IMR-90 (cell line): ENCODE measurements around the gene SLC30A9. TPM values are rescaled to one million over a fixed set of nuclear protein-coding genes. Genes with fewer than 3 reads are reported as not detected.

ENCODE experiments used
- ATAC-seq: fragments of 200-7000 bp; cut with Tn5 transposase; 2 replicates; pipeline ENCODE4 v1.9.1; 2020; ENCODE audit warnings: low read depth, mild to moderate bottlenecking, moderate library complexity
- BruUV-seq: library from RNA; stranded (reverse); fragments of 400-500 nt; replicated peaks from 2 replicates; lab custom pipeline; 2021; lab: Mats Ljungman, UMichigan
- CTCF ChIA-PET: fragments of 300-600 bp; formaldehyde crosslinking; extraction: SDS; loops from one replicate; lab custom pipeline; 2021; ENCODE audit warnings: antibody characterized with exemption; lab: Yijun Ruan, JAX
- POLR2A ChIA-PET: fragments of 300-600 bp; sonication (Branson Sonifier 250); formaldehyde crosslinking; loops from one replicate; lab custom pipeline; 2022; ENCODE audit warnings: antibody characterized with exemption; ENCODE audit not compliant: unreplicated experiment; lab: Charles Lee
- DNase-seq: peaks from one replicate; pipeline ENCODE4 v3.0.0; 2013
- H2AFZ ChIP-seq: replicated peaks from 2 replicates; pipeline ENCODE3; 2013; ENCODE audit warnings: low read length, mild to moderate bottlenecking; ENCODE audit not compliant: poor library complexity
- H2AK5ac ChIP-seq: 2 replicates; pipeline ENCODE4 v1.6.1; 2013; ENCODE audit warnings: low read depth, low read length, inconsistent platforms
- H2AK9ac ChIP-seq: replicated peaks from 2 replicates; pipeline ENCODE3; 2013; ENCODE audit warnings: mild to moderate bottlenecking, low read depth, low read length, moderate library complexity; ENCODE audit not compliant: poor library complexity
- H2BK120ac ChIP-seq: 2 replicates; pipeline ENCODE4 v1.6.1; 2013; ENCODE audit warnings: low read depth, low read length, inconsistent platforms
- H2BK15ac ChIP-seq: 3 replicates; pipeline ENCODE4 v1.6.1; 2013; ENCODE audit warnings: low read depth, low read length, inconsistent platforms
- H2BK20ac ChIP-seq: 2 replicates; pipeline ENCODE4 v1.6.1; 2013; ENCODE audit warnings: low read depth, mild to moderate bottlenecking, inconsistent platforms, low read length, moderate library complexity
- H2BK5ac ChIP-seq: 2 replicates; pipeline ENCODE4 v1.6.1; 2013; ENCODE audit warnings: mild to moderate bottlenecking, low read depth, low read length, inconsistent platforms; ENCODE audit not compliant: poor library complexity, severe bottlenecking
- H3K14ac ChIP-seq: replicated peaks from 2 replicates; pipeline ENCODE4 v1.6.1; 2013; ENCODE audit warnings: low read depth, low read length, inconsistent platforms
- H3K18ac ChIP-seq: 2 replicates; pipeline ENCODE4 v1.6.1; 2013; ENCODE audit warnings: low read depth, low read length, control low read depth
- H3K23ac ChIP-seq: 2 replicates; pipeline ENCODE4 v1.6.1; 2013; ENCODE audit warnings: low read depth, low read length, inconsistent platforms
- H3K27ac ChIP-seq: 2 replicates; pipeline ENCODE4 v1.5.1; 2013; ENCODE audit warnings: mild to moderate bottlenecking, control low read depth, low read length; ENCODE audit not compliant: insufficient read depth
- H3K27me3 ChIP-seq: 2 replicates; pipeline ENCODE4 v1.6.1; 2013; ENCODE audit warnings: low read length; ENCODE audit not compliant: control insufficient read depth, insufficient read depth
- H3K36me3 ChIP-seq: 2 replicates; pipeline ENCODE4 v1.6.1; 2013; ENCODE audit warnings: low read length, mixed read lengths; ENCODE audit not compliant: control insufficient read depth, insufficient read depth
- H3K4ac ChIP-seq: 2 replicates; pipeline ENCODE4 v1.6.1; 2013; ENCODE audit warnings: low read depth, low read length, inconsistent platforms
- H3K4me1 ChIP-seq: 2 replicates; pipeline ENCODE4 v1.6.1; 2013; ENCODE audit warnings: low read length, mixed read lengths; ENCODE audit not compliant: control insufficient read depth, insufficient read depth
- H3K4me2 ChIP-seq: 2 replicates; pipeline ENCODE4 v1.6.1; 2013; ENCODE audit warnings: low read depth, mild to moderate bottlenecking, control low read depth, low read length, moderate library complexity
- H3K4me3 ChIP-seq: 2 replicates; pipeline ENCODE4 v1.5.1; 2013; ENCODE audit warnings: low read depth, mild to moderate bottlenecking, control low read depth, low read length, moderate library complexity; ENCODE audit not compliant: insufficient read depth
- H3K56ac ChIP-seq: 2 replicates; pipeline ENCODE4 v1.6.1; 2013; ENCODE audit warnings: low read length, inconsistent platforms; ENCODE audit not compliant: insufficient read depth; ENCODE audit errors: extremely low read depth
- H3K79me1 ChIP-seq, 2 experiments: 2 replicates each; pipeline ENCODE4 v1.6.1; 2013; ENCODE audit warnings: low read length in 2 of 2, inconsistent platforms in 1 of 2, low read depth in 1 of 2
- H3K9ac ChIP-seq: 2 replicates; pipeline ENCODE4 v1.6.1; 2013; ENCODE audit warnings: low read depth, low read length, control low read depth
- H3K9me1 ChIP-seq: 2 replicates; pipeline ENCODE4 v1.6.1; 2013; ENCODE audit warnings: low read length, inconsistent platforms; ENCODE audit not compliant: insufficient read depth
- H3K9me3 ChIP-seq: 2 replicates; pipeline ENCODE4 v1.6.1; 2013; ENCODE audit warnings: low read length; ENCODE audit not compliant: control insufficient read depth, insufficient read depth
- H4K20me1 ChIP-seq: 2 replicates; pipeline ENCODE4 v1.6.1; 2013; ENCODE audit warnings: low read length, inconsistent platforms; ENCODE audit not compliant: insufficient read depth
- H4K5ac ChIP-seq: 2 replicates; pipeline ENCODE4 v1.6.1; 2013; ENCODE audit warnings: mild to moderate bottlenecking, low read depth, low read length, control low read depth
- H4K8ac ChIP-seq, 2 experiments: 2 replicates each; pipeline ENCODE4 v1.6.1; 2013; ENCODE audit warnings: low read depth in 2 of 2, low read length in 2 of 2, control low read depth in 1 of 2, inconsistent platforms in 1 of 2
- H4K91ac ChIP-seq: 2 replicates; pipeline ENCODE4 v1.6.1; 2013; ENCODE audit warnings: low read depth, low read length, inconsistent platforms; ENCODE audit not compliant: insufficient read depth
- BHLHE40 ChIP-seq: fragments of 150-350 bp; IDR thresholded peaks from 2 replicates; pipeline ENCODE4 v1.6.1; 2016; ENCODE audit warnings: mild to moderate bottlenecking, low read depth, low read length
- CEBPB ChIP-seq: IDR thresholded peaks from 2 replicates; pipeline ENCODE4 v1.6.1; 2012; ENCODE audit warnings: low read depth, low read length, improper control_type of control experiment
- CHD1 ChIP-seq: IDR thresholded peaks from 2 replicates; pipeline ENCODE4 v1.6.1; 2012; ENCODE audit warnings: low read depth, low read length, improper control_type of control experiment
- CTCF ChIP-seq: conservative IDR thresholded peaks from 2 replicates; pipeline ENCODE4 v1.5.1; 2012; ENCODE audit warnings: mild to moderate bottlenecking, low read depth, low read length, improper control_type of control experiment
- FOS ChIP-seq: fragments of 150-350 bp; IDR thresholded peaks from 2 replicates; pipeline ENCODE4 v1.6.1; 2016; ENCODE audit warnings: low read depth, low read length
- MAFK ChIP-seq: IDR thresholded peaks from 2 replicates; pipeline ENCODE4 v1.6.1; 2012; ENCODE audit warnings: low read depth, low read length, improper control_type of control experiment
- MAZ ChIP-seq: IDR thresholded peaks from 2 replicates; pipeline ENCODE4 v1.6.1; 2012; ENCODE audit warnings: low read depth, mild to moderate bottlenecking, low read length, improper control_type of control experiment, moderate library complexity, borderline replicate concordance
- MXI1 ChIP-seq: IDR thresholded peaks from 2 replicates; pipeline ENCODE4 v1.6.1; 2012; ENCODE audit warnings: low read depth, mild to moderate bottlenecking, low read length, moderate library complexity, borderline replicate concordance
- NFE2L2 ChIP-seq: fragments of 150-350 bp; IDR thresholded peaks from 2 replicates; pipeline ENCODE4 v1.6.1; 2016; ENCODE audit warnings: low read depth, mild to moderate bottlenecking, low read length
- RFX5 ChIP-seq: IDR thresholded peaks from 2 replicates; pipeline ENCODE4 v1.8.0; 2012; ENCODE audit warnings: low read depth, mild to moderate bottlenecking, low read length, moderate library complexity
- SMC3 ChIP-seq: fragments of 150-350 bp; IDR thresholded peaks from 2 replicates; pipeline ENCODE4 v1.6.1; 2016; ENCODE audit warnings: low read depth, mild to moderate bottlenecking, antibody characterized with exemption, low read length, moderate library complexity
- WGBS, 2 experiments: methylation state at CpG; one replicate each; pipeline versions ENCODE4 v1.1.5 to v1.1.7; 2013; ENCODE audit warnings: missing lambda C conversion rate in 2 of 2; ENCODE audit not compliant: insufficient read length in 1 of 2; ENCODE audit errors: extremely low coverage in 2 of 2; 5-methylcytosine and 5-hydroxymethylcytosine counted together
- dilution Hi-C: fragments of 300-500 bp; cut with HindIII; formaldehyde crosslinking; loops from one replicate; pipeline ENCODE4 v1.14.3; 2018; ENCODE audit warnings: low sequenced_read_pairs; ENCODE audit not compliant: unreplicated experiment
- in situ Hi-C: fragments of 300-500 bp; cut with MboI; formaldehyde crosslinking; loops from 3 replicates; pipeline ENCODE4 v1.14.3; 2019; ENCODE audit warnings: low sequenced_read_pairs, inconsistent platforms, mixed read lengths
- intact Hi-C: fragments of 100-400 bp; cut with micrococcal nuclease; formaldehyde crosslinking; loops from 2 replicates; pipeline ENCODE4 v1.10.0; 2022
- polyA plus RNA-seq, 3 experiments: library from polyadenylated mRNA; depleted of rRNA; stranded (reverse); fragments of >200 nt; gene quantifications; 2 replicates each; pipeline ENCODE4 v1.2.3, GENCODE V29; 2012; ENCODE audit warnings: low replicate concordance in 1 of 3
- total RNA-seq: library from RNA; depleted of rRNA; stranded (reverse); fragments of >200 nt; gene quantifications from 2 replicates; pipeline ENCODE4 v1.2.3, GENCODE V29; 2012
- TF ChIP-seq, protein P1 (sequence below): fragments of 150-350 bp; IDR thresholded peaks from 2 replicates; pipeline ENCODE4 v1.6.1; 2017; ENCODE audit warnings: mild to moderate bottlenecking, antibody characterized with exemption, low read length, low read depth
- TF ChIP-seq, protein P2 (sequence below): fragments of 150-350 bp; IDR thresholded peaks from 2 replicates; pipeline ENCODE4 v1.6.1; 2016; ENCODE audit warnings: low read depth, mild to moderate bottlenecking, low read length, moderate library complexity, borderline replicate concordance

The SLC30A9 gene
- total and polyA plus RNA-seq, 2 of the 4 experiments (the other 2 are of a cell fraction), result 32.0 to 72.6 TPM

DNA sequence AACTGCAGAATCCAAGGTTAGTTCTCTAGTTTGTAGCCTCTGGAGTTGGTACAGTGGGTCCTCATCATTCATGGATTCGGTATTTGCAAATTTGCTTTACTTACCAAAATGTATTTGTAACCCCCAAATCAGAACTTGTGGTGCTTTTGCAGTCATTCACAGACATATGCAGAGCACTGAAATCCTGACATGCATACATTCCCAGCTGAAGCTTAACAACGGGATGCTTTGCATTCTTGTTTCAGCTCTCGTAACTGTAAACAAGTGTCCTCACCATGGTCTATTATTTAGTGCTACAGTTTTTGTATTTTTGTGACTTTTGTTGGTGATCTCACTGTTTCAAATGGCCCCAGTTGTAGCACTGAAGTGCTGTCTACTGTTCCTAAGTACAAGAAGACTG, 146.0 kb downstream of the SLC30A9 start:
- no peaks in the 10 kb centered on the region for H3K9me3 ChIP-seq
- H4K5ac ChIP-seq, result no peak overlapping the region
- H2BK20ac ChIP-seq, result no peak overlapping the region
- no peak overlapping the region for H3K56ac ChIP-seq
- no peak overlapping the region for H3K18ac ChIP-seq
- H3K9ac ChIP-seq, result no peak overlapping the region
- no peak overlapping the region for H2AK5ac ChIP-seq
- dilution Hi-C loops, result no loop called here
- BruUV-seq, result no TSS peak
- no peak overlapping the region for H3K27ac ChIP-seq
- no peaks in the 10 kb centered on the region for H4K20me1 ChIP-seq
- no peak overlapping the region for H2BK5ac ChIP-seq
- H3K4me1 ChIP-seq, result no peaks in the 10 kb centered on the region
- no peak overlapping the region for H3K4me2 ChIP-seq
- CTCF ChIA-PET, result no interaction called here
- no peak overlapping the region for H3K14ac ChIP-seq
- H3K27me3 ChIP-seq, result no peaks in the 10 kb centered on the region
- H4K91ac ChIP-seq, result no peak overlapping the region
- no peak overlapping the region for H2BK15ac ChIP-seq
- H2AK9ac ChIP-seq, result no peak overlapping the region
- POLR2A ChIA-PET, result no interaction called here
- ATAC-seq (no peak), DNase-seq (no peak)
- no CpG with 5 or more reads among the region's 3 CpGs for WGBS, 2 experiments
- no peaks in the 10 kb centered on the region for H3K79me1 ChIP-seq
- H2BK120ac ChIP-seq, result no peak overlapping the region
- H3K4ac ChIP-seq, result no peak overlapping the region
- H3K36me3 ChIP-seq, result no peaks in the 10 kb centered on the region
- no peak for TF ChIP-seq CHD1
- no peak for TF ChIP-seq RFX5
- no peak for TF ChIP-seq CEBPB
- TF ChIP-seq, protein P1, sequence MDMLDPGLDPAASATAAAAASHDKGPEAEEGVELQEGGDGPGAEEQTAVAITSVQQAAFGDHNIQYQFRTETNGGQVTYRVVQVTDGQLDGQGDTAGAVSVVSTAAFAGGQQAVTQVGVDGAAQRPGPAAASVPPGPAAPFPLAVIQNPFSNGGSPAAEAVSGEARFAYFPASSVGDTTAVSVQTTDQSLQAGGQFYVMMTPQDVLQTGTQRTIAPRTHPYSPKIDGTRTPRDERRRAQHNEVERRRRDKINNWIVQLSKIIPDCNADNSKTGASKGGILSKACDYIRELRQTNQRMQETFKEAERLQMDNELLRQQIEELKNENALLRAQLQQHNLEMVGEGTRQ, result no peak
- TF ChIP-seq MXI1, result no peak
- TF ChIP-seq NFE2L2, result no peak
- TF ChIP-seq MAZ, result no peak
- no peak for TF ChIP-seq SMC3
- TF ChIP-seq, protein P2, sequence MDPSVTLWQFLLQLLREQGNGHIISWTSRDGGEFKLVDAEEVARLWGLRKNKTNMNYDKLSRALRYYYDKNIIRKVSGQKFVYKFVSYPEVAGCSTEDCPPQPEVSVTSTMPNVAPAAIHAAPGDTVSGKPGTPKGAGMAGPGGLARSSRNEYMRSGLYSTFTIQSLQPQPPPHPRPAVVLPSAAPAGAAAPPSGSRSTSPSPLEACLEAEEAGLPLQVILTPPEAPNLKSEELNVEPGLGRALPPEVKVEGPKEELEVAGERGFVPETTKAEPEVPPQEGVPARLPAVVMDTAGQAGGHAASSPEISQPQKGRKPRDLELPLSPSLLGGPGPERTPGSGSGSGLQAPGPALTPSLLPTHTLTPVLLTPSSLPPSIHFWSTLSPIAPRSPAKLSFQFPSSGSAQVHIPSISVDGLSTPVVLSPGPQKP, result no peak
- no peak for TF ChIP-seq BHLHE40
- no peak for TF ChIP-seq MAFK
- no peak for TF ChIP-seq CTCF
- no peak for TF ChIP-seq FOS
- H4K8ac ChIP-seq, result no peak overlapping the region
- in situ Hi-C loops, result no loop called here
- intact Hi-C loops, result no loop called here
- H3K23ac ChIP-seq, result no peak overlapping the region
- no peak overlapping the region for H3K4me3 ChIP-seq
- no peaks in the 10 kb centered on the region for H3K9me1 ChIP-seq
- no peak overlapping the region for H2AFZ ChIP-seq
